GM12873 (cell line): Measurements from ENCODE around the gene SGK2.

Experiments
- CTCF ChIP-seq: IDR thresholded peaks from 2 replicates; pipeline ENCODE4 v1.5.1; 2012; ENCODE audit warnings: low read depth, mild to moderate bottlenecking, moderate library complexity, low read length, control low read depth; ENCODE audit not compliant: insufficient read depth; ENCODE audit errors: missing control alignments

SGK2 gene

DNA sequence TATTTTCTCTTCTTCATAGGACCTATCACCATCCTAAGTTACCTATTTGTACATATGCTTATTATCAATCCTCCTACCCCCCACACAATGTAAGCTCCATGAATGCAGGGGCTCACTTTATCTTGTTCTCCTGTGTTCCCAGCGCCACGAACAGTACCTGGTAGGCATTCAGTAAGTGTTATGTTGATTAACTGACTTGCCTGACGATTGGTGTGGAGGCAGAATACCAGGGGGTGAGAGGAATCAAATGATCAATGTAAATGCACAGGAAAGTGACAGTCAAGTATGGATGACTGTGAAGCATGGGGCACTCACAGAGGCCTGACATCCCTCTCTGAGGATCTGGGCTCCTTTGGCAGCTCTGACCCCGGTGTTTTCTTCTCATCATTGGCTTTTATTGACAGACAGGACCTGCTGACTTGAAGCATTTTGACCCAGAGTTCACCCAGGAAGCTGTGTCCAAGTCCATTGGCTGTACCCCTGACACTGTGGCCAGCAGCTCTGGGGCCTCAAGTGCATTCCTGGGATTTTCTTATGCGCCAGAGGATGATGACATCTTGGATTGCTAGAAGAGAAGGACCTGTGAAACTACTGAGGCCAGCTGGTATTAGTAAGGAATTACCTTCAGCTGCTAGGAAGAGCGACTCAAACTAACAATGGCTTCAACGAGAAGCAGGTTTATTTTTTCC is 25.8 kb downstream of the SGK2 start:
- no peak for TF ChIP-seq CTCF

DNA sequence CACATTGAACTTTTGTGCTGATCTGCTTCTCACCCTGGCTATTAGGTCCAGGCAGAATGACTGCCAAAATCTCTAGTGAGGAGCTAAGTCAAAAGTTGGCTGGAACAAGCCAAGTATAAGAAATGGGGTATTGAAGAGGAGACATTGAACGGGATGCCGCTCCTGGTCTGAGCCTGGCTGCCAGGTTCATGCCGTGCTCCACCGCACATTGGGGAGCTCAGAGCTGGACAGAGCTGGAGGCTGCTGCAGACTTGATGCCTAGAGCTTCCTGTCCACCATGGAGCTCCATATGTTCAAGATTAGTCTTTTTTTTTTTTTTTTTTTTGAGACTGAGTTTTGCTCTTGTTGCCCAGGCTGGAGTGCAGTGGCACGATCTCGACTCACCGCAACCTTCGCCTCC is 27.8 kb downstream of the SGK2 start:
- TF ChIP-seq CTCF, result no peak

GRCh38 chr20:43590036-43590391 is 31.2 kb downstream of the SGK2 start:
- TF ChIP-seq CTCF, result no peak

- no peak for TF ChIP-seq CTCF
Observed at GRCh38 chr20:43590392-43591303, 31.8 kb downstream of the SGK2 start, which contains the start of gene IFT52. Gene IFT52, plus strand, starts transcription at chr20:43590937. Its CDS starts 3,762 bp downstream, at chr20:43594699.

DNA sequence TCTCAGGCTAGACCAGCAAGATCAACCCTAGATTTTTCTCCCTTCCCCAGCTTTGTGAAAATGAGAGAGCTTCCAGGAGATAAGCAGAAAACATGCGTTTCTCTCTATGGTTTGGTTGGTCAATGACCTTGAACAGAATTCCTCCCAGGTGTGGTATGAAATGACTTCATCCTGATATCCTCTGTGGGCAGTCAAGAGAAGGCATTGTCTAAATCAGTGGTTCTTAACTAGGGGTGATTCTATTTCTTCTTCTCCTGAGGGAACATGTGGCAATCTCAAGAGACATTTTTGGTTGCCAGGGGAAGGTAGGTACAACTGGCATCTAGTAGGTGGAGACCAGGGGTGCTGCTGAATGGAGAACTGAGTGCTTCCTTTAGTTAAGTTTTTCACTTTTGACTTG is 44.3 kb downstream of the SGK2 start:
- no peak for TF ChIP-seq CTCF

DNA sequence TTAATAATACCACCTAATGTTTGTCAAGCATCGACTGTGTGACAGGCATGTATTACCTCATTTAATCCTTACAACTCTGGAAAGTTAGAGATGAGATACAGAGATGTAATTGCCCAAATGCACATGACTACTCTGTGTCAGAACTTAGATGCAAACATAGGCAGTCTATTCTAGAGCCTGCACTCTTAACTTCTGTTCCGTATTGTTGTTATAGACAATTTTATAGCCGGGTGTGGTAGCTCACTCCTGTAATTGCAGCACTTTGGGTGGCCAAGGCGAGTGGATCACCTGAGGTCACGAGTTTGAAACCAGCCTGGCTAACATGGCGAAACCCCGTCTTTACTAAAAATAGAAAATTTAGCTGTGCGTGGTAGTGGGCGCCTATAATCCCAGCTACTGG is 46.9 kb downstream of the SGK2 start:
- no peak for TF ChIP-seq CTCF

- TF ChIP-seq CTCF, result no peak
Observed at GRCh38 chr20:43631598-43631997, 72.8 kb downstream of the SGK2 start.
